Dendritic cell treated with granulocyte-macrophage colony-stimulating factor and Interleukin-4, amounts not matched to agents 40 ng/mL and 50 ng/mL, for 4 days (primary cell): Measurements from ENCODE around the gene C1QTNF1.

Experiments
- H3K27ac Mint-ChIP-seq: one replicate; pipeline ENCODE4 v1.8.0; 2022; ENCODE audit warnings: mild to moderate bottlenecking, mixed read lengths
- H3K27me3 Mint-ChIP-seq: one replicate; pipeline ENCODE4 v1.8.0; 2022; ENCODE audit warnings: mild to moderate bottlenecking, mixed read lengths
- H3K36me3 Mint-ChIP-seq: one replicate; pipeline ENCODE4 v1.8.0; 2022; ENCODE audit warnings: low read depth, mixed read lengths
- H3K4me1 Mint-ChIP-seq: one replicate; pipeline ENCODE4 v1.8.0; 2022; ENCODE audit warnings: low read depth, mixed read lengths
- H3K4me3 Mint-ChIP-seq: one replicate; pipeline ENCODE4 v1.8.0; 2022; ENCODE audit warnings: mild to moderate bottlenecking, moderate library complexity, mixed read lengths
- H3K9me3 Mint-ChIP-seq: one replicate; pipeline ENCODE4 v1.8.0; 2022; ENCODE audit warnings: mixed read lengths
- intact Hi-C: fragments of 100-400 bp; cut with micrococcal nuclease; formaldehyde crosslinking; loops from one replicate; pipeline ENCODE4 v1.15.0; 2022

The C1QTNF1 gene

DNA sequence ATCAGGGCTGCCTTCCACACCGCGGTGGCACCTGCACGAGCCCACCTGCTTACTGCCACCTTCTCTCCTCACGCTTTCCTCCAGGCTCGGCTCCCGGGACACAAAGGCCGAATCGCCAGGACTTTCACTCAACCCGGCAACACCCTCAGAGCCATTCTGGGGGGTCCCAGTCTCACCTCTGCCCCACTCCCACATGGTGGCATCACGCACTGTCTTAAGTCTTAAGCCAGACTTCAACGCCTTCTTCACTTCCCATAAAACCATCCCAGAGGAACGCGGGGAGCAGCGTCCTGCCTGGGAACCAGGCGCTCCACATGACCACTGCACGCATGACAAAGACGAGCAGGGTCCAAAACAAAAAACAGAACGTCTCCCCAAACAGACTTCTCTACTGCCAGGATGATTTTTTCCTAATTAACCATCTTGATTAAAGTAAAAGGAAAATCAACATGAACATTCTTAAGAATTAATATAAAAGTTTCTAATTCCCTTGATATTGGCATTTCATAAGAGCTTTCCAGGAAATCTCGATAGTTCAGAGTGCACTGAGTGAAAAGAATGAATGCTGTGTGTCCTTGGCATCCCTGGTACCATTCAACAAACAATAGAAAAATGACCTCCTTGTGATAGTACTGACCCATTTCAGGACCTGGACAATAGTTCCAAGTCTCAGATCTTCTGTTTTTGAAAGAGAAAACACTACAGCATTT is 17.0 kb upstream of the C1QTNF1 start:
- H3K27ac Mint-ChIP-seq, result no peak overlapping the region
- peaks cover 46% of the 10 kb centered on the region for H3K4me1 Mint-ChIP-seq
- H3K4me3 Mint-ChIP-seq, result no peak overlapping the region

DNA sequence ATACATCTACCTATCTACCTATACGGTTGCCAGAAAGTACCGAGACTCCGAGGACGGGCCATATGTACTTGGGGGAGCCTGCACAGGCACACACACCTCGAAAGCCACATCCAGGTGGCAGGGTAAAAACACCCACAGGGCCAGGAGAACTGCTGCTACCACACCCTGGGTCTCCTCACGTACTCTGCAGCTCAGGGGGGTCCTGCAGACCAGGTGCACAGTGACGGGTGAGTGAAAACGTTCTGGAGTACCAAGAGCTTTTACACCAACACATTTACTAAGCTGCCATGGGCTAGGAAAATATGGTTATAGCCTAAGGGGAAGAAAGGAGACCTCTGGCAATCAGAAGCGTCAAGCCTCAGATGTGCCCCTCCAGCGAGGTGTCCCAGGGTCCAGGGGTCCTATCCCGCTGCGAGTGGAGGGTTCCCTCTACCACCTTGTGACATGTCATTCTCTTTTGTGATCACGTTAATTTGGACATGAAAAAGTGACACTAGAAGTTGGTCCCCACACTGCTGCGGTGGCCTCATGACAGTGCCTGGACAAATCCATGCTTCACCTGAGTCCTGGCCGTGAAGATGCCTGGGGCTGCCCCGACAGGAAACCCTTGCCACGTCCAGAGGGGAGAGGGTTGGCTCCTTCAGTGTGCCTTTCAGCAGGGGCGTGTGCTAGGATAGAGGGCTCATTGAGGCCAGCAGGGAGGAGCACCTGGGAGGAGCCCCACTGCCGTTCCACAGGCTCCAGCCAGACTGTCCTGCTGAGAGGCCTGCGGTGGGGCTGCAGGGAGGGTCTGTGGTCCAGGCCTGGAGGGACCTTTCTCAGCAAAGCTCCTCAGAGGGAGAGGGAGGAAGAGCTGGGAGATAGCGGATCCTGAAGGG is 16.2 kb upstream of the C1QTNF1 start:
- Mint-ChIP-seq H3K4me3 (peak overlapping the region; percentile 86), H3K27ac (peak overlapping the region; percentile 95), H3K27me3 (no peaks in the 10 kb centered on the region), H3K36me3 (peaks cover 42% of the 10 kb centered on the region), H3K4me1 (peaks cover 46% of the 10 kb centered on the region), H3K9me3 (no peaks in the 10 kb centered on the region)
- intact Hi-C loops, result no loop called here

More for the DNA sequence above, 17.0 kb upstream of the C1QTNF1 start:
- intact Hi-C loops, result no loop called here
- H3K27me3 Mint-ChIP-seq, result no peaks in the 10 kb centered on the region
- H3K36me3 Mint-ChIP-seq, result peaks cover 50% of the 10 kb centered on the region
- no peaks in the 10 kb centered on the region for H3K9me3 Mint-ChIP-seq

DNA sequence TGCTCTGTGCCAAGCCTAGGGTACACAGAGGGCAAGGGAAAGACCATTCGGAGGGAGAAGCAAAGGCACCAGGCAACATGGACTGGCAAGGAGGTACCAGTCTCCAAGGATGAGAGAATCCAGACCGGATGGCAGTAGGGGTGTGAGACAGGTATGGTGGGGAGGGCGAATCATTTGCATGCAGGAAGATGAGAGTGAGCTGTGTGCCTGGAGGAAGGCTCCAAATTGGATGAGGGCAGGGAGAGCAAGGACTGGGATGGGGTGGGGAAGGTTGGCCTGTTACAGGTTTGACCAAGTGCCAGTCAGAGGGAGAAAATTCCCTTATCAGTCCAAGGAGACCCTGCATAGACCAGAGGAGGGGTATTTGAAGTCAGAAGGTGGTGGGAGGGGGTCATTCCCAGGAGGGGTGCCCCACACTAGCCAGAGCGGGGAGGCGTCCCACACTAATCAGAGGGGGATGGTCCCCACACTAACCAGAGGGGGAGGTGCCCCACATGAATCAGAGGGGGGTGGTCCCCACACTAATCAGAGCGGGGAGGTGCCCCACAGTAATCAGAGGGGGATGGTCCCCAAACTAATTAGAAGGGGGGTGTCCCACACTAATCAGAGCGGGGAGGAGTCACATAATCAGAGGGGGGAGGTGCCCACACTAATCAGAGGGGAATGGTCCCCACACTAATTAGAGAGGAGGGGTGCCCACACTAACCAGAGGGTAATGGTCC is 15.1 kb upstream of the C1QTNF1 start:
- H3K4me1 Mint-ChIP-seq, result peaks cover 42% of the 10 kb centered on the region
- peak overlapping the region; percentile 86 for H3K4me3 Mint-ChIP-seq

GRCh38 chr17:79009397-79010303 is 14.3 kb upstream of the C1QTNF1 start, which contains the start of gene CANT1:
TSS of gene CANT1 (minus strand) at chr17:79009764. CDS start at chr17:78997622, 12,142 bp downstream.
- Mint-ChIP-seq H3K27me3 (peaks cover 8% of the 10 kb centered on the region), H3K4me1 (peaks cover 41% of the 10 kb centered on the region), H3K9me3 (peaks cover 9% of the 10 kb centered on the region), H3K36me3 (peaks cover 31% of the 10 kb centered on the region), H3K27ac (peak within 1 kb of the TSS; percentile 95), H3K4me3 (peak within 1 kb of the TSS; percentile 89)
- intact Hi-C loops, result no loop called here

More for the DNA sequence above, 15.1 kb upstream of the C1QTNF1 start:
- intact Hi-C loops, result no loop called here
- peaks cover 4% of the 10 kb centered on the region for H3K27me3 Mint-ChIP-seq
- H3K9me3 Mint-ChIP-seq, result peaks cover 2% of the 10 kb centered on the region
- H3K27ac Mint-ChIP-seq, result peak overlapping the region; percentile 95
- H3K36me3 Mint-ChIP-seq, result peaks cover 32% of the 10 kb centered on the region

GRCh38 chr17:79010304-79010646 is 13.7 kb upstream of the C1QTNF1 start:
- H3K4me3 Mint-ChIP-seq, result peak overlapping the region; percentile 89
- H3K27me3 Mint-ChIP-seq, result peaks cover 8% of the 10 kb centered on the region
- peak overlapping the region; percentile 95 for H3K27ac Mint-ChIP-seq
- intact Hi-C loops, result no loop called here
- H3K4me1 Mint-ChIP-seq, result peaks cover 38% of the 10 kb centered on the region
- peaks cover 31% of the 10 kb centered on the region for H3K36me3 Mint-ChIP-seq
- H3K9me3 Mint-ChIP-seq, result peaks cover 9% of the 10 kb centered on the region

GRCh38 chr17:79011451-79012147 is 12.4 kb upstream of the C1QTNF1 start:
- no peak overlapping the region for H3K27ac Mint-ChIP-seq

DNA sequence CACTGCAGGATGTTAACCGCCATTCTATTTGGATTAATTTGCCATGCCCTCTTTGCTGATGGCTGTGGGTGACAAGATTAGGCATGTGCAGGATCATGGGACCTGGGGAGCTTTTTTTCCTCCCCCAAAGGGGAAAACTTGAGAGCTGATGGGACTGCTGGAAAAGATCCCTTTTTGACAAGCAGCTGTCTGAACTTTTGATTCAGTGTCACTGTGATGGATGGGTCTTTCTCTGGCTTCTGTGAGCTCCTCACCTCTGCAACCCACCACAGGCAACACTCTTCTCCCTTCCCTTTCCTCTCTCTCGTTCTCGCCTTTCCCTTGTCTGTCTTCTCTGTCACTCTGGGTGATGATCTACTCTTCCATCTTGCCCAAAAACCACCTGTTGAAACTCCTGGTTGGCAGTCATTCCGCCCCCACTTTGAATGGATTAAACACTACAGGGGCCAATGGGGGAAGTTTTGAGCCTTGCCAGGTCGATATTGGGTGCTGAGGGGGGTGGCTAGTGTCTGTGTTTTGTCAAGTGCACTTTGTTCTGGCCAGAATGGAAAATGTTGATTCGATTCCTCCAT is 11.3 kb upstream of the C1QTNF1 start:
- no peak overlapping the region for H3K4me3 Mint-ChIP-seq
- intact Hi-C loops, result no loop called here
- no peak overlapping the region for H3K27ac Mint-ChIP-seq
- H3K36me3 Mint-ChIP-seq, result peaks cover 22% of the 10 kb centered on the region
- H3K27me3 Mint-ChIP-seq, result peaks cover 10% of the 10 kb centered on the region
- H3K9me3 Mint-ChIP-seq, result peaks cover 9% of the 10 kb centered on the region
- peaks cover 15% of the 10 kb centered on the region for H3K4me1 Mint-ChIP-seq

More at GRCh38 chr17:79011451-79012147, 12.4 kb upstream of the C1QTNF1 start:
- Mint-ChIP-seq H3K36me3 (peaks cover 31% of the 10 kb centered on the region), H3K4me3 (no peak overlapping the region), H3K27me3 (peaks cover 10% of the 10 kb centered on the region), H3K4me1 (peaks cover 25% of the 10 kb centered on the region), H3K9me3 (peaks cover 9% of the 10 kb centered on the region)
- intact Hi-C loops, result no loop called here

DNA sequence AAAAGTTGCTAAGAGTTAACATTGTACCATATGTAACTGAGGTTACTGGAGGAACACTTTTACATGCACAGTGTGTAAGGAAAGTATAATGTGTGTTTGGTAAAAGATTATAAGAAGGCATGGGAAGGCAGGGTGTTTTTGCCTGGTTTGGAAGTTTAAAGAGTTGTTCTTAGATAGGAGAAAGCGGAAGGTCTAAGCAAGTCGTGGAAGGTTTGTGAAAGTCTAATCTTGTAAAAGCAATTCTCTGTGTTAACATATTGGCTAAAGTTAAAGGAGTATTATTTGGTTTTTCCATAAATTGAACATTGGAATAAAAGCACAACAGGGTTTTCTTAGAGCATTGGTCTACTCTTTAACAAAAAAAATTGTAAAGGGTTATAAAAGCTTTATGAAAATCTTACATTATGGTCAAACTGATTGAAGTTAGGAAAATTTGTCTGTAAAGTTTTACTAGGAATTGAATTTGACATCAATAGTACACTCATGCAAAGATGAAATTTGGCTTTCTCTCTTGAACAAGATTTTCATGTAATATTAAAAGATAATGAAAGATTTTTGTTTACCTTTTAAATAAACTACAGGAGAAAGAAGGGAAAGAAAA is 9.7 kb upstream of the C1QTNF1 start:
- Mint-ChIP-seq H3K27me3 (peaks cover 13% of the 10 kb centered on the region), H3K27ac (no peak overlapping the region), H3K4me3 (no peak overlapping the region), H3K36me3 (peaks cover 6% of the 10 kb centered on the region), H3K9me3 (peaks cover 9% of the 10 kb centered on the region), H3K4me1 (no peaks in the 10 kb centered on the region)
- intact Hi-C loops, result no loop called here

- no peaks in the 10 kb centered on the region for H3K36me3 Mint-ChIP-seq
- intact Hi-C loops, result no loop called here
- peaks cover 9% of the 10 kb centered on the region for H3K9me3 Mint-ChIP-seq
- no peak overlapping the region for H3K4me3 Mint-ChIP-seq
- no peak overlapping the region for H3K27ac Mint-ChIP-seq
- H3K27me3 Mint-ChIP-seq, result peaks cover 44% of the 10 kb centered on the region
- peaks cover 4% of the 10 kb centered on the region for H3K4me1 Mint-ChIP-seq
These were observed 6.2 kb upstream of the C1QTNF1 start for GRCh38 chr17:79017546-79018369.

DNA sequence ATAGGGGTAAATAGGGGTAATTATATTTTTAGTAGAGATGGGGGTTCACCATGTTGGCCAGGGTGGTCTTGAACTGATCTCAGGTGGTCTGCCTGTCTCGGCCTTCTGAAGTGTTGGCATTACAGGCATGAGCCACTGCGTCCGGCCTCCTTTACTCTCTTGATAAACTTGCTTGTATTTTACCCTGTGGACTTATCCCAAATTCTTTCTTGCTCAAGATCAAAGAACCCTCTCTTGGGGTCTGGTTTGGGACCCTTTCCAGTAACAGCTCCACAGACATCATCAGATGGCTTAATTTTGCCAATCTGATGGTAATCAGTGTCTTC is 5.6 kb upstream of the C1QTNF1 start:
- Mint-ChIP-seq H3K27me3 (peaks cover 46% of the 10 kb centered on the region), H3K9me3 (peaks cover 9% of the 10 kb centered on the region), H3K4me1 (peaks cover 5% of the 10 kb centered on the region), H3K4me3 (no peak overlapping the region), H3K27ac (no peak overlapping the region), H3K36me3 (no peaks in the 10 kb centered on the region)
- intact Hi-C loops, result no loop called here

GRCh38 chr17:79019261-79019631 is 4.7 kb upstream of the C1QTNF1 start:
- Mint-ChIP-seq H3K9me3 (peaks cover 3% of the 10 kb centered on the region), H3K4me3 (no peak overlapping the region), H3K4me1 (peaks cover 14% of the 10 kb centered on the region), H3K27me3 (peaks cover 51% of the 10 kb centered on the region), H3K27ac (no peak overlapping the region), H3K36me3 (no peaks in the 10 kb centered on the region)
- intact Hi-C loops, result loop anchor here (1.0 kb wide), 1 partner anchor 23 kb away; no protein-coding TSS in a partner anchor
